Retinal pigment epithelial cell (primary cell): Measurements from ENCODE around the gene ABRAXAS1.
"Not testable (repeated sequence)": the region's sequence is repeated elsewhere in the genome, so short reads cannot be mapped to it uniquely, and the experiment has no call there.

ENCODE experiments used
- DNase-seq: peaks from one replicate; pipeline ENCODE4 v3.0.0-alpha.2; 2010; ENCODE audit warnings: low read depth
- H3K4me3 ChIP-seq: 2 replicates; pipeline ENCODE4 v1.5.1; 2011; ENCODE audit warnings: mild to moderate bottlenecking, low read length, control low read depth, moderate library complexity
- CTCF ChIP-seq: conservative IDR thresholded peaks from 2 replicates; pipeline ENCODE4 v1.5.1; 2011; ENCODE audit warnings: low read depth, low read length, control low read depth, inconsistent platforms

Gene ABRAXAS1

GRCh38 chr4:83484500-83485461, at the start of gene ABRAXAS1:
Gene ABRAXAS1, minus strand, starts transcription at chr4:83485100. Its CDS starts 28 bp downstream, at chr4:83485072.
- TF ChIP-seq CTCF: no peak
- DNase-seq: peak; percentile 62
- peak within 1 kb of the TSS; percentile 78 for H3K4me3 ChIP-seq

GRCh38 chr4:83527671-83528070, 42.8 kb upstream of the ABRAXAS1 start:
- no peak for TF ChIP-seq CTCF
- DNase-seq: no peak
- no peak overlapping the region for H3K4me3 ChIP-seq

DNA sequence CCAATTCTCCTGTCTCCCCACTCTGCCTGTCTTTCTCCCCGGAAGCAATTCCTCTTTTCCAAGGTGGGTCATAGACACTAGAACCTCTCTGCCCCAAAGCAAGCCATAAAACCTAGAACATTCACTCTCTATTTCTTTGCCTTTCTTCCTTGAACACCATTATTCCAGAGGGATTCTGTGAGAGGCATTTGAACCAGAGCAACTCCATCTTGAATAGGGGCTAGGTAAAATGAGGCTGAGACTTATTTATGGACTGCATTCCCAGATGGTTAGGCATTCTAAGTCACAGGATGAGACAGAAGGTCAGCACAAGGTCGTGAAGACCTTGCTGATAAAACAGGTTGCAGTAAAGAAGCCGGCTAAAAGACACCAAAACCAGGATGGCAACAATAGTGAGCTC, 37.3 kb upstream of the ABRAXAS1 start:
- TF ChIP-seq CTCF: no peak
- DNase-seq: no peak
- H3K4me3 ChIP-seq: no peak overlapping the region

DNA sequence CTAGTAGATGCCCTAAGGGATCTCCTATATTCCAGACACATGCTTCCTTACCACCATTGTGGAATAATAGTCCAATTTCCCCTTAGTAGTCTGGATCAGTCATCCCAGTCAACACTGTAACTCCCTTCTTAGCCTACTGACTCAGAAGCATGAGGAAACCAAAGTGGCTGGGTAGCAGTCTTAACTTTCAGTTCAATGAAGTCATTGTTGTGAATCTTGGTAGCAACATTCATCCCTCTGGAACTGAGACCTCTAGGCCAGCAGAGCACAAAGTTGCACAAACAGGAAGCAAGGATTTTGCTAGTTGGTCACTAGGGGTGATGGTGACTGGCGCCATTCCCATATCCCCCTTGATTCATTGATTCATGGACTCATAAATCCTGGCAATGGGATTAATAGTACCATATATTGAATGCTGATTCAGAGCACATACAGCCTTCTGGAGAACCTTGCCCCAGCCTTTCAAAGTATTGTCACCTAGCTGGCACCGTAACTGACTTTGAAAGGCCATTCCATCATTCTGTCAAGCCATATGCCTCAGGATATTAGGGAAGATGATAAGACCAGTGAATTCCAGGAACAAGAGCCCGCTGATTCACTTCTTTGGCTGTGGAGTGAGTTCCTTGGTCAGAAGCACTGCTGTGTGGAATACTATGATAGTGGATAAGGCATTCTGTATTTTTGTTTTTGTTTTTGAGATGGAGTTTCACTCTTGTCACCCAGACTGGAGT, 31.3 kb upstream of the ABRAXAS1 start:
- TF ChIP-seq CTCF: no peak
- peak; percentile 27 for DNase-seq
- H3K4me3 ChIP-seq: no peak overlapping the region

DNA sequence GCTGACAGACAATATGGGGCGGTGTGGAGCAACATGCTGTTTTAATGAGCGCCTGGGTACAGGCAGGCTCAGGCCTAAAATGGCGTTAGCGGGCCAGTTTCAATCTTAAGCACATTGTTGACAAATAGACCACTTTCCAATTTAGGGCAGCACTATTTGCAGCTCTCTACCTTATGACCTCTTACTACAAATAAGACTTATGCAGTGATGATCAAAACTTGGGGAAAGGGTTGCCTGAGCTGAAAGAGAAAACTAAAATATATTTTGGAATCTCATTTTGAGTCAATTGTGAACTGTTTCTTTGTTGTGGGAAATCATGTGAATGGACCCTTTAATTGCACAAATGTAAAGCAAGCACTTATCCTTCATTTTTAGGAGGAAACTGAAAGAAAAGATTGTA, 25.5 kb upstream of the ABRAXAS1 start:
- no peak overlapping the region for H3K4me3 ChIP-seq
- no peak for TF ChIP-seq CTCF
- no peak for DNase-seq

GRCh38 chr4:83509156-83509585, 24.3 kb upstream of the ABRAXAS1 start:
- not testable (repeated sequence) for DNase-seq, H3K4me3 ChIP-seq
- TF ChIP-seq CTCF: peak; percentile 63

DNA sequence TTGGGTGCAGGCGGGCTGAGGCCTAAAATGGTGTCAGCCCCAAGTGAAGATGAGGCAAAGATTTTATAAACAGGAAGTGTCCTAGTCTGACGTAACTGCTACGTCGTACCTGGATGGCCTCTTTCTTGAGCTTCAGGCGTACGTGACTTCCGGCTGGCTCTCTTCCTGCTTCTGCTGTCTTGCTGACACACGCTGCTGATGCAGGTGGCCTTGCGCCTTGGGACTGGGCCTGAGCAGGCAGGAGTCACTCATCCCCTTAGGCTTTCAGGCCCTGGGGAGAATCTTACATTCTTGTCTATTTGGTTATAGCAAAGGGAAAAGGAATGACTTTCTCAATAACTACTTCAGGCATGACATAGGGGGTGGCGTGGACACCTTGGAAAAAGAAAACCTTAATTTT, 20.1 kb upstream of the ABRAXAS1 start:
- DNase-seq: no peak
- no peak overlapping the region for H3K4me3 ChIP-seq
- no peak for TF ChIP-seq CTCF
